GM18867 (cell line): ENCODE data around the gene PRR23A.

ENCODE experiments used
- ATAC-seq: cut with Tn5 transposase; IDR thresholded peaks from one replicate; pipeline ENCODE4 v1.9.1; 2021; ENCODE audit warnings: mild to moderate bottlenecking, moderate library complexity; ENCODE audit not compliant: unreplicated experiment

The PRR23A gene

DNA sequence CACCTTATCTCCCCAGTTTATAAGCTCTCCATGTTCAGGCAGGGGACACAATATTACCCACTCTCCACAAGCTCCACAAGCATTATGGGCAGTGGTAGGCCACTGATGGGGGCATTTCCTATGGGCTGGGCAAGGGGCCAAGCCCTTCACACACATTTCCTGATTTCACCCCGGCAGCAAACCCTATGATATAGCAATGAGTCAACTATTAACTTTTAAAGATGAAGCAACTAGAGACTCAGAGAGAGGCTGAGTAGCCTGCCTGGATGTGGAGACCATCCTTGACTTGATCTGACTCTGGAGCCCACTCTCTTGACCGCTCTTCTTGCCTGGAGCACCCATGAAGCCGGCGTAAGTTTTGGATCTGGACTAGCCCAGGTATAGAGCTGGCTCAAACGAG lies 31.6 kb downstream of the PRR23A start:
- no peak for ATAC-seq

GRCh38 chr3:138972941-138973340 lies 33.1 kb downstream of the PRR23A start:
- ATAC-seq, result no peak

DNA sequence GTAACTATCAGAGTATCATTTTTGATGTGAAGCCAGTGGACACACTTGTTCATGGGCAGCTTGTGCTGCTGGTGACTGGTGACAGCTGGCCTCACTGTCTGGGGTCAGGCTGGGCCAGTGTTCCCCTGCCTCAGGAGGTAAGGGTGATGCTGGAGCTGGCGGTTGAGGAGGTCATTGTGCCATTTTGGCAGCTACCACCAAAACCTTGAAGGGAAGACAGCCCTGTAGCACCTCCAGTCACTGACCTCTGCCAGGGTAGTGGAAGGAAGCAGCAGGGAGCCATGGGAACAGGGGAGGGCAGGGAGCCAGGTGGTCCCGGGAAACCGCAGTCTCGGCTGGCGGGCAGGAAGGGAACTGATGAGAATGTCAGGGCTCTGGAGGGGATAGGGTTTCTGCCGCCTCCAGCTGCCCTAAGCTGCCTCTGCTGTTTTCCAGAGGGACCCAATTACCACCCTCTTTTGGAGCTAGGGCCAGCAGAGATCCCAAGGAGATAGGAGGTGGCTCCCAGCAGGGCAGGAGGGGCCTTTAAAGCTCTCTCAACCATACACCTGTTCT lies 34.2 kb downstream of the PRR23A start:
- ATAC-seq, result no peak

GRCh38 chr3:138964923-138965322 lies 41.1 kb downstream of the PRR23A start:
- ATAC-seq, result no peak

DNA sequence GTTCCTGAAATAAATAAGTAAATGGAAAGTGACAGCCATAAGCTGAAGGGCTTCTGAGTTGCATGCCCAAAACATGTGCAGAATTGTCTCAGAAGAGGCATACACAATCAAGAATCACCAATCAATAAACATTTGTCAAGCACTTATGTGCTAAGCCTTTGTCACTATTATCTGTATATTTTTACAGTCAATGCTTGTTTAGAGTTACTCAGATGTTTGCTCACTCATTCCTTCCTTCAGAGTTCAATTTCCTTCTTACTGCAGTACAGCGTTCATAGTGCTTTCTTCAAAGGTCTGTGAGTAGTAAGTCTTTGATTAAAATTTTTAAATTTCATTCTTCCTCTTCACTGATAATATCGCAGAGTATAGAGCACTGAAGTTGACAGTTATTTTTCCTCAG lies 41.8 kb downstream of the PRR23A start:
- no peak for ATAC-seq

DNA sequence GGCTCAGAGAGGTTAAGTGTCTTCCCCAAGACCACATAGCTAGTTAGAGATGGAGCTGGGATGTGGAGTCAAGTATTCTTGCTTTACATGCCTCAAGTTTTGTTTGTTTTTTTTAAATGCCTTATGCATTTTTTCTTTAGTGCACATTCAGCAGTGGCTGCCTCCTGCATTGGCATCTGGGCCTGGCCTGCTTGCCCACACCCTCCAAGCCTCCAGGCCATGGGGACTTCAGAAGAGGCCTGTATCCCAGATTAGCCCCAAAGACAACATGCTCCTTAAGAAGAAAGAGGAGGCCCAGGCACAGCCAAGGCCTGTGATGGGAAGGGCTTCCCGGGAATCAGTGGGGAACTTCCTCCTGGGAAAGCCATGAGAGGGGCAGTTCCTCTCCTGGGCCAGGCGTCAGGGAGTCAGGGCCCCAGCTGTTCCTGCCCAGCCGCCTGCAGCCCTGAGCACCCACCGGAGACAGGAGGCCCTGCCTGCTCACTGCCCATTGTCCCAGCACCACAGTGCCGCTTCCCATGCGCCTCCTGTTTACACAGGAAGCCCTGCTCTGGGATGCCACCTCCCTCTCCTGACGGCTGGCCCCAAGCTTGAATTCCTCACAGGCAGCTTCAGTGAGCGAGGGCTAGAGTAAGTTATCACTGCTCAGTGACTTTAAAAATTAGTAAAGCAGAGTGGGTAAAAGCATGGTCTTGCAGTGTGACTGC lies 43.1 kb downstream of the PRR23A start:
- no peak for ATAC-seq

- ATAC-seq, result no peak
These were observed 45.6 kb downstream of the PRR23A start for GRCh38 chr3:138960417-138960852.
